ENCODE measurements around the gene NPIPB4.
"Not testable (repeated sequence)": the region's sequence is repeated elsewhere in the genome, so short reads cannot be mapped to it uniquely, and the experiment has no call there.

The NPIPB4 gene

GRCh38 chr16:21857656-21858055 lies at the start of gene NPIPB4:
Gene NPIPB4, minus strand, starts transcription at chr16:21857756. Its CDS starts 378 bp downstream, at chr16:21857378.
- in situ Hi-C loops (cut with HindIII; ENCODE audit: low pct_ligation_motif_present, low sequenced_read_pairs); H3K4me3 ChIP-seq (ENCODE audit: low read depth, low read length); H3K36me3 ChIP-seq (replicated peaks); H3K27ac ChIP-seq; H3K27me3 ChIP-seq (replicated peaks); DNase-seq: not testable (repeated sequence)

- H3K27me3 ChIP-seq (replicated peaks); H3K27ac ChIP-seq; H3K4me3 ChIP-seq (ENCODE audit: low read depth, low read length); in situ Hi-C loops (cut with HindIII; ENCODE audit: low pct_ligation_motif_present, low sequenced_read_pairs); DNase-seq; H3K36me3 ChIP-seq (replicated peaks): not testable (repeated sequence)
Measured at GRCh38 chr16:21898998-21899397, 41.4 kb upstream of the NPIPB4 start.

GRCh38 chr16:21881988-21882387 lies 24.4 kb upstream of the NPIPB4 start:
- in situ Hi-C loops (cut with HindIII; ENCODE audit: low pct_ligation_motif_present, low sequenced_read_pairs); H3K27me3 ChIP-seq (replicated peaks); H3K4me3 ChIP-seq (ENCODE audit: low read depth, low read length); H3K36me3 ChIP-seq (replicated peaks); H3K27ac ChIP-seq; DNase-seq: not testable (repeated sequence)

DNA sequence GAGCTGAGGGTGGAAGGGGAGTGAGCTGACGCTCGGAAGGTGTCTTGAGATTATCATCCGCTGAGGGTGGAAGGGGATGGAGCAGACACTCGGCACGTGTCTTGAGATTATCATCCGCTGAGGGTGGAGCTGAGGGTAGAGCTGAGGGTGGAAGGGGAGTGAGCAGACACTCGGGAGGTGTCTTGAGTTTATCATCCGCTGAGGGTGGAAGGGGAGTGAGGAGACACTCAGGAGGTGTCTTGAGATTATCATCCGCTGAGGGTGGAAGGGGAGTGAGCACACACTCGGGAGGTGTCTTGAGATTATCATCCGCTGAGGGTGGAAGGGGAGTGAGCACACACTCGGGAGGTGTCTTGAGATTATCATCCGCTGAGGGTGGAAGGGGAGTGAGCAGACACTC lies 20.4 kb downstream of the NPIPB4 start:
- in situ Hi-C loops (cut with HindIII; ENCODE audit: low pct_ligation_motif_present, low sequenced_read_pairs); H3K36me3 ChIP-seq (replicated peaks); H3K27me3 ChIP-seq (replicated peaks); H3K27ac ChIP-seq; H3K4me3 ChIP-seq (ENCODE audit: low read depth, low read length); DNase-seq: not testable (repeated sequence)

GRCh38 chr16:21836334-21836733 lies 21.2 kb downstream of the NPIPB4 start:
- H3K36me3 ChIP-seq (replicated peaks); H3K27me3 ChIP-seq (replicated peaks); in situ Hi-C loops (cut with HindIII; ENCODE audit: low pct_ligation_motif_present, low sequenced_read_pairs); H3K4me3 ChIP-seq (ENCODE audit: low read depth, low read length); DNase-seq; H3K27ac ChIP-seq: not testable (repeated sequence)

DNA sequence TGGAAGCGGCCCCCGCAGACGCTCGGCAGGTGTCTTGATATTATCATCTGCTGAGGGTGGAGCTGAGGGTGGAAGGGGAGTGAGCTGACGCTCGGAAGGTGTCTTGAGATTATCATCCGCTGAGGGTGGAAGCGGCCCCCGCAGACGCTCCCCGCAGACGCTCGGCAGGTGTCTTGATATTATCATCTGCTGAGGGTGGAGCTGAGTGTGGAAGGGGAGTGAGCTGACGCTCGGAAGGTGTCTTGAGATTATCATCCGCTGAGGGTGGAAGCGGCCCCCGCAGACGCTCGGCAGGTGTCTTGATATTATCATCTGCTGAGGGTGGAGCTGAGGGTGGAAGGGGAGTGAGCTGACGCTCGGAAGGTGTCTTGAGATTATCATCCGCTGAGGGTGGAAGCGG lies 21.8 kb downstream of the NPIPB4 start:
- H3K27ac ChIP-seq; H3K27me3 ChIP-seq (replicated peaks); H3K4me3 ChIP-seq (ENCODE audit: low read depth, low read length); DNase-seq; in situ Hi-C loops (cut with HindIII; ENCODE audit: low pct_ligation_motif_present, low sequenced_read_pairs); H3K36me3 ChIP-seq (replicated peaks): not testable (repeated sequence)

DNA sequence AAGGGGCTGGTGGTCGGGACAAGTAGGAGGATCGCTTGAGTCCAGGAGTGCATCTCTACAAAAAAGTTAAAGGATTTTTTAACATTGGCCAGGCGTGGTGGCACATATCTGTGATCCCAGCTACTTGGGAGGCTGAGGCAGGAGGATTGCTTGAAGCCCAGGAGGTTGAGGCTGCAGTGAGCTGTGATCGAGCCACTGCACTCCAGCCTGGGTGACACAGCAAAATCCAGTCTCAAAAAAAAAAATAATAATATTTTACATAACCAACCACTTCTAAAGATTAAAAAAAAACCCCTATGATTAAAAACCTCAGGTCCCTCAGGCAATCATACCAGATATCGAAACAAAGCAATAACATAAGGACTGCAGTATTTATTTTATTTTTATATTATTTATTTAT lies 23.3 kb downstream of the NPIPB4 start:
- not testable (repeated sequence) for H3K27ac ChIP-seq

GRCh38 chr16:21829929-21830328 lies 27.6 kb downstream of the NPIPB4 start:
- H3K36me3 ChIP-seq (replicated peaks); H3K27ac ChIP-seq; H3K27me3 ChIP-seq (replicated peaks); H3K4me3 ChIP-seq (ENCODE audit: low read depth, low read length); in situ Hi-C loops (cut with HindIII; ENCODE audit: low pct_ligation_motif_present, low sequenced_read_pairs); DNase-seq: not testable (repeated sequence)

More for the DNA sequence above, 23.3 kb downstream of the NPIPB4 start:
- H3K4me3 ChIP-seq (ENCODE audit: low read depth, low read length); in situ Hi-C loops (cut with HindIII; ENCODE audit: low pct_ligation_motif_present, low sequenced_read_pairs); H3K27me3 ChIP-seq (replicated peaks); DNase-seq; H3K36me3 ChIP-seq (replicated peaks): not testable (repeated sequence)

GRCh38 chr16:21826067-21826706 lies 31.4 kb downstream of the NPIPB4 start:
- H3K27ac ChIP-seq; H3K4me3 ChIP-seq (ENCODE audit: low read depth, low read length); DNase-seq; in situ Hi-C loops (cut with HindIII; ENCODE audit: low pct_ligation_motif_present, low sequenced_read_pairs); H3K36me3 ChIP-seq (replicated peaks); H3K27me3 ChIP-seq (replicated peaks): not testable (repeated sequence)

DNA sequence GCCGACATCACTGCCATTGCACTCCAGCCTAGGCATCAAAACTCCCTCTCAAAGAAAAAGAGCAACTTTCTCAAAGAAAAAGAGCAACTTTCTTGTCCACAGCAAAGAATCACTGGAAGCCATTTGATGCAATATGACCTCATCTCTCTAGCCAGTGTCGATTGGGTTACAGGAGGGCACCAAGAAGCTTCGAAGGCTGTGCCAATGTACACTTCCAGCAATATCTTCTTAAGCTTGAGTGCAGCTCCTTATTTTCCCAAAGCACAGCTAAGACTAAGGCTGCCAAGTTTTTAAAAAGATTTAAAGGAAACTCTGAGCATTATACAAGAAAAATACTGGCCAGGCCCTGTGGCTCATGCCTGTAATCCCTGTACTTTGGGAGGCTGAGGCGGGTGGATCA lies 32.0 kb downstream of the NPIPB4 start:
- H3K27me3 ChIP-seq (replicated peaks); DNase-seq; H3K36me3 ChIP-seq (replicated peaks); H3K4me3 ChIP-seq (ENCODE audit: low read depth, low read length); H3K27ac ChIP-seq; in situ Hi-C loops (cut with HindIII; ENCODE audit: low pct_ligation_motif_present, low sequenced_read_pairs): not testable (repeated sequence)

- H3K27ac ChIP-seq; H3K4me3 ChIP-seq (ENCODE audit: low read depth, low read length); DNase-seq; in situ Hi-C loops (cut with HindIII; ENCODE audit: low pct_ligation_motif_present, low sequenced_read_pairs); H3K27me3 ChIP-seq (replicated peaks); H3K36me3 ChIP-seq (replicated peaks): not testable (repeated sequence)
Measured at GRCh38 chr16:21823258-21823657, 34.3 kb downstream of the NPIPB4 start.

DNA sequence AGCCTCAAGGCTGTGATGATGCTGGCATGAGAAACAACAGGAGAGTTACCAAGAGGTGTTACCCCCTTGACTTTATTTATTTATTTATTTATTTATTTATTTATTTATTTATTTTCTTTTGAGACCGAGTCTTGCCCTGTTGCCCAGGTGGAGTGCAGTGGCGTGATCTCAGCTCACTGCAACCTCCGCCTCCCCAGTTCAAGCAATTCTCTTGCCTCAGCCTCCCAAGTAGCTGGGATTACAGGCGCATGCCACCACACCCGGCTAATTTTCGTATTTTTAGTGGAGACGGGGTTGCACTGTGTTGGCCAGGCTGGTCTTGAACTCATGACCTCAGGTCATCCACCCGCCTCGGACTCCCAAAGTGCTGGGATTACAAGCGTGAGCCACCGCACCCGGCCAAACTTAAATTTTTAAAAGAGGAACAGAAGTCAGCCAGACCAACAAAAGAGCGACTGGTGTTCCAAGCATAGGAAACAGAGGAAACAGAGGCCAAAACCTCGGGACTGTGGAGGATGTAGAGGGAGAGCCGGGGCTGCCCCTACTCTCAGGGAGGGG lies 36.6 kb downstream of the NPIPB4 start:
- DNase-seq; in situ Hi-C loops (cut with HindIII; ENCODE audit: low pct_ligation_motif_present, low sequenced_read_pairs); H3K27ac ChIP-seq: not testable (repeated sequence)

DNA sequence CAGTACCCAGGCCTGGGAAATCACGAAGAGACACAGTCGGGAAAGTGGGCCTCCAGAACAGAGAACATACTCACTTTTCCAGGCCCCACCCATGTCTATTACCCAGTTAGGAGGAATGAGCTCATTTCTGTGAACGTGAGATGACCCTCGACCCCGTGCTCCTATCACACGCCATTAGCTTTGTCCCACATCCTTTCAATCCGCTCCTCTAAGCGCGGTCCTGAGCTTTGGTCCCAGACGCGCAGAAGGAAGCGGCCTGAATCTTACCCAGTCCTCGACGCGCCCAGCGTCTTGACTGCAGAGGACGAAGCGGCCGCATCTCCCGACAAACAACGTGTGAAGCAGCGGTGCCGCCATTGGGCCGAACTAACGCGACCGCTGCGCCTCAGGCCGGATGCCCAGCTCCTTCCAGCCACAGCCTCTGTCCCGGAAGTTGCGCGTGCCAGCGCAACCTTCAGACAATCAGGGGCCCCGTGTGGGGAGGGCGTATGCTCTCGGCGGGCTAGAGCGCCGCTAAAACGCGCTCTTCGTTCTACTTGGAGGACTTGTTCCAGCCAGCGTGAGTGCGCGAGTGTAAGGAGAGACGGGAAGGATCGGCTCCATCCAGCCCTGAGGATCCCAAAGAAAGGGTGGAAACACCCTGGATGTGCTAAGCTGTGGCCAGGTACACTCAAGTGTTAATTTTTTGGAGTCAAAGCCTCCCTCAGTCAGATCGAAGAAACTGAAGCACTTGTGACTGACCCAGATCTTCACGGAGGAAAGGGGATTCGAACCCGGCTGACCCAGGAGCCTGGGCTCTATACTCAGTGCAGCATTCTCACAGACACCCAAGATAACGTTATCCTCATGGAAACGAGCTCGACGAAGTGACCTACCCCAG lies 37.3 kb downstream of the NPIPB4 start:
- peak; percentile 24 for DNase-seq
- in situ Hi-C loops (cut with HindIII; ENCODE audit: low pct_ligation_motif_present, low sequenced_read_pairs); H3K27me3 ChIP-seq (replicated peaks); H3K36me3 ChIP-seq (replicated peaks): not testable (repeated sequence)
- Histone ChIP-seq H3K4me3 (ENCODE audit: low read depth, low read length) (peak overlapping the region; percentile 58), H3K27ac (peak overlapping the region; percentile 40)

More for the DNA sequence above, 36.6 kb downstream of the NPIPB4 start:
- peak overlapping the region; percentile 58 for H3K4me3 ChIP-seq (ENCODE audit: low read depth, low read length)
- H3K36me3 ChIP-seq (replicated peaks); H3K27me3 ChIP-seq (replicated peaks): not testable (repeated sequence)

DNA sequence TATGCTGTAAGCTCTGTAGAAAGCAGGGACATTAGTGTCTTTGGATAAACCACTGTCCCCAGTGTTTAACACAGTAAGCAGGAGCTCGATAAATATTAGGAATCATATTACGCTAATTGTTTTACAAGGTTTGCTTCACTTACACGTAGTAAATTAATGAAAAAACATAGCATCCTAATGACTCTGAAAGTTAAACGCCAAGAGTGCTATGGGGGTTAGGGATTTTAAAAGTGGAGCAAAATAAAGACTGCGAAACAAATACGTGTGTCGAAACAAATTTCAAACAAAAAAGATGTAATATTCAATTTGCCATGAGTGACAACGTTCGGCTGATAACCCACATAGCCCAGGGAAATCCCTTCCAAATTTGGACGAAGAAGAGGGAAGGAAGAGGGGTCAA lies 37.9 kb downstream of the NPIPB4 start:
- DNase-seq; H3K27me3 ChIP-seq (replicated peaks); H3K27ac ChIP-seq; H3K36me3 ChIP-seq (replicated peaks); in situ Hi-C loops (cut with HindIII; ENCODE audit: low pct_ligation_motif_present, low sequenced_read_pairs); H3K4me3 ChIP-seq (ENCODE audit: low read depth, low read length): not testable (repeated sequence)

Measured in brain microvascular endothelial cell (primary cell).